ENCODE data around the gene TBXAS1.
A peak's percentile ranks its signal among the peaks of the same experiment; 100 is the strongest.
"Not testable (repeated sequence)": the region's sequence is repeated elsewhere in the genome, so short reads cannot be mapped to it uniquely, and the experiment has no call there.

The TBXAS1 gene

DNA sequence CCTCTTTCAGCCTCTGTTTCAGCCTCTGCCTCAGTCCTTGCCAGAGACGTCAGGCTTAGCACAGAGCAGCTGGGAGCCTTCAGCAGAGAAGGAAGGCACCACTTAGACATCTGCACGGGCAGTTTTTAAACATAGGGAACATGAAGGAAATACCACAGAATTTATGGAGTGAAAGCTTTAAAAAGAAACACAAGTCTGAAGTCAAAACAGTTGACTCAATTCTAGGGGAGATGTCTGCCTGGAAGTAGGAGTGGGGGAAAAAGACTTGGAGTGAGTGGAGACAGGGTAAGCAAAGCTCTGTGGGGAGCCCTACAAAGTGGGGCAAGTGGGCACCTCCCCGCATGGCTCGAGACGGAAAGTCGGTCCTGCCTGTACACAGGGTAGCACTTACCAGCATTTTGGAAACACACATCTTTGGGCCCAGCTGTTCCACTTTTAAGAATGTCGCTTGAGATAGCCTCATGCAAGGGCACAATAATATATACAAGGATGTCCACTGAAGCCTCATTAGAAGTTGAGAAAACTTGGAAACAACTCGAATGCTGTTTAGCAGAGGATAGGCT lies 5.0 kb upstream of the TBXAS1 start:
- DNase-seq (ENCODE audit: low spot score): no peak
- no peak overlapping the region for H3K27ac ChIP-seq
- no peak overlapping the region for H3K4me3 ChIP-seq
- TF ChIP-seq, protein P1, sequence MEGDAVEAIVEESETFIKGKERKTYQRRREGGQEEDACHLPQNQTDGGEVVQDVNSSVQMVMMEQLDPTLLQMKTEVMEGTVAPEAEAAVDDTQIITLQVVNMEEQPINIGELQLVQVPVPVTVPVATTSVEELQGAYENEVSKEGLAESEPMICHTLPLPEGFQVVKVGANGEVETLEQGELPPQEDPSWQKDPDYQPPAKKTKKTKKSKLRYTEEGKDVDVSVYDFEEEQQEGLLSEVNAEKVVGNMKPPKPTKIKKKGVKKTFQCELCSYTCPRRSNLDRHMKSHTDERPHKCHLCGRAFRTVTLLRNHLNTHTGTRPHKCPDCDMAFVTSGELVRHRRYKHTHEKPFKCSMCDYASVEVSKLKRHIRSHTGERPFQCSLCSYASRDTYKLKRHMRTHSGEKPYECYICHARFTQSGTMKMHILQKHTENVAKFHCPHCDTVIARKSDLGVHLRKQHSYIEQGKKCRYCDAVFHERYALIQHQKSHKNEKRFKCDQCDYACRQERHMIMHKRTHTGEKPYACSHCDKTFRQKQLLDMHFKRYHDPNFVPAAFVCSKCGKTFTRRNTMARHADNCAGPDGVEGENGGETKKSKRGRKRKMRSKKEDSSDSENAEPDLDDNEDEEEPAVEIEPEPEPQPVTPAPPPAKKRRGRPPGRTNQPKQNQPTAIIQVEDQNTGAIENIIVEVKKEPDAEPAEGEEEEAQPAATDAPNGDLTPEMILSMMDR (IDR thresholded peaks at IDR 0.05): no peak

DNA sequence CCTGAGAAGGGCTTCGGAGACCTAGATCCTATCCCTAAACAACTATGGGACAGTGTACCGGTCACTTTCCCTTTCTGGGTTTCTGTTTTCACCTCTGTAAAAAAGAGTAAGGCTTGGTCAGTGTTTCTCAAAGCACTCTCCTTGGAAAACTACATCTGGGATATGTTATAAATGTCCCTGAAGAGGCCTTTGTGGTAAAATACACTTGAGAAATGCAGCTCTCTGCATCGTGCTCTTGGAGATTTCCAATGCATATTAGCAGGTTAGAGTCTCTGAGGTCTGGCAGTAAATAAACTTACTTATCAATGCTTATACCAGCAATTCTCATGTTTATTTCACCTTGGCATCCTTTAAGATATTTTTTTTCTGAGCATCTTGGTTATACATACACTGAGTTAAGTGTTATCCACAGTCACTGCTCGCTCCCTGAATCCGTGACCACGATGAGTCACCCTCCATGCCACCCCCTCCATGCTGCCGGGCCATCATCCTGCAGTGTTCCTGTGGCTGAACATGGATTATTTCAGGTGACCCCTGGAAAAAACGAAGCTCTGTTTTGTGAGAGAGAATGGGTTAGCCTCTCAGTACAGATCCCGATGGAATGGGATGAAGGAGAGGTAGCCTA lies 3.3 kb upstream of the TBXAS1 start:
- DNase-seq (ENCODE audit: low spot score): no peak
- TF ChIP-seq, protein P1 (IDR thresholded peaks at IDR 0.05): no peak
- H3K4me3 ChIP-seq: no peak overlapping the region
- no peak overlapping the region for H3K27ac ChIP-seq

DNA sequence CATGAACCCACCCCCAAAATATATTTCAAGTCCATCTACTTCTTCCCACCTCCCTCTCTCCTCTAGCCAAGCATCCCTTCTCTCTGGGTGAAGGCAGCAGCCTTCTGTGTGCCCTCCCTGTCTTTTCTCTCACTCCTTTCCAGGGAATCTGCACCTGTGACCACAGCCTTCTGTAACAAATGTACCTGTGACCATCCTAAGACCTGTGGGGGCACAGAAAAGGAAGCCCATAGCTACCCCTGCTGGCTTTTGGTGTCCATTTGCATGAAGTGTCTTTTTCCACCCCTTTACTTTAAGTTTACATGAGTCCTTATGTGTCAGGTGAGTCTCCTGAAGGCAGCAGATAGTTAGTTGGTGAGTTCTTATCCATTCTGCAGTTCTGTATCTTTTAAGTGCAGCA lies 2.0 kb upstream of the TBXAS1 start:
- no peak for DNase-seq (ENCODE audit: low spot score)
- Histone ChIP-seq H3K4me3 (no peak overlapping the region), H3K27ac (no peak overlapping the region)
- TF ChIP-seq, protein P1 (IDR thresholded peaks at IDR 0.05): no peak

DNA sequence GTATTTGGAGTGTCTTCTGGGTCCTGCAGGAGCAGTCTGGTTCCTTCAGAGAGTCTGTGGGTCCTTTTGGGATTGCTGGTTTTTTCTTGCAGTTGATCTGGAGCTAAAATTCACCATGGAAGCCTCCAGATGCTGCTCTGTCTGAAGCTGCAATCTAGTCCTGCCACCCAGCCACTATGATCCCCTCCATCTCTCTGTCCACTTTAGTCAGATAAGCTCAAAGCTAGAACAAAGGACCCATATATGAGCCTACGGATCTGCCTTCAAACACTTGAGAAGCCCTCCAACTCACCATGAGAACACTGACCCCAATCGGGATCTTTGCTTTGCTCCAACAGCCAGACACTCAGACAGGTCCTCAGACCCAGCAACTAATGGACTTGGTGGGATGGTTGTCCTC lies 618 bp upstream of the TBXAS1 start:
- TF ChIP-seq, protein P1 (IDR thresholded peaks at IDR 0.05): no peak
- DNase-seq (ENCODE audit: low spot score): no peak
- Histone ChIP-seq H3K27ac (no peak overlapping the region), H3K4me3 (no peak overlapping the region)

DNA sequence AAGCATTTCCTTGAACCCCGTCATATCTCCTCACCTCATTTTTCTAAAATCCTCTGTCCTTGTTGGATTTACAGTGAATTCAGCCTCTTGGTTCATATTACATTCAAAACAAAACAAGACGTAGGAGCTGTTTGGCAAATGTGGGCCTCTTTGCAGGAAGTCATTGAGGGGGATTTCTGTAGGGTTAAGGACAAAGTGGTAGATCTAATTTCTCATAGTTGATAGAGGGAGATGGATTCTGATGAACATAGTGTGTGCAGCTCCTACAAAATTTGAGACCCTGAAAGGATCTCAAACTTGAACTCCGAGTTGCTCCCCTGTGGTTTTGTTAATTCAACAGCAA lies 682 bp downstream of the TBXAS1 start:
- TF ChIP-seq, protein P1 (IDR thresholded peaks at IDR 0.05): no peak
- H3K4me3 ChIP-seq: peak overlapping the region; percentile 53
- peak overlapping the region in 1 of 2 donors; percentile 60 for H3K27ac ChIP-seq
- no peak for DNase-seq (ENCODE audit: low spot score)

DNA sequence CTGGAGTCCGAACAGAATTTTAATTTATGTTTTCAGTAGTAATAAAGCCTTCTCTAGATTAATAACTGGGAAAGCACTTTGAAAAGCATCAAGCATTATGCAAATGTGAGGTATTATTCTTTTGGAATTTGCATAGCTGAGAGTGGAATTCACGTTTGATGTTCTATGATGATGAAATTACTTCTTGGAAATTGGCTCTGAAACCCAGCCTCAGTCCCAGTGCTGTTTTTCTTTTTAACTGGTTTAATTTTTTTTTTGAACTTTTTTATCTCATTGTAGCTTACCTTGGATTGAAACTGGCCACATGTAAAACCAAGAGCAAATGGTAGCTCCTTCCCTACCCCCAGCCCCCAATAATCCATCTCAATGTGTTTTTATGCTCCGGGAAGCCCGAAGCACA lies 1.2 kb downstream of the TBXAS1 start:
- TF ChIP-seq, protein P1 (IDR thresholded peaks at IDR 0.05): no peak
- no peak for DNase-seq (ENCODE audit: low spot score)
- Histone ChIP-seq H3K27ac (peak overlapping the region in 1 of 2 donors; percentile 60), H3K4me3 (peak overlapping the region; percentile 53)

DNA sequence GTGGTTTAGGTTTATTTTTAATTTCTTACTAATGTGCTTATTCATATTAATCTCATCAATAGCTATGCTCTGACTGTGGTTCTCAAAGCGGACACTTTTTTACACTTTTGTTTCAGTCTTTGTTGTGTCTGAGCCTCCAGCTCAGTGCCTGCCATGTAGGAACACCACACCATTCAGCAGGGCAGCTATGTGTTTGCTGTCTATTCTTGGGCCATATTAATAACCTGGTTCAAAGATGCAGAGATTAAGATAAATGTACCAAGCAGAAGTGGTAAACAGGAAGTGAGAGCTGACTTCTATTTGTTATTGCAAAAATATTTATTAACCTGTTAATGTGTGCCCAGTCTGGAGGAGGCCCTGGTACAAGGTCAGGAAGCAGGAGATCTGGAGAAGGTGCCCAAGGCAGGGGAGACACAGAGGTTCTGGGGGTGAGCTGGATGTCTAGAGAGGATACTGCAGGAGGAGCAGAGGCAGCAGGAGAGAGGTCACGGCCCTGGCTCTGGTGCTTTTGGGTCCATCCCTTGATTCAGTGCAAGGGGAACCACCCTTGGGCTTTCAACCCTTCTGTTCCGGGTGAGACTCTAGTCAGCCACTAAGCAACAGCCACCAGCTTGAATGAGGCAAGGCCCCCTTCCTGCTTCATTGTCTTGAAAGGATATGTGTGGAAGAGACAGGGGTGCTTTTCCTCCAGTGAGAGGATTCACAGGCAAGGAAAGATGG lies 1.9 kb downstream of the TBXAS1 start:
- TF ChIP-seq, protein P1 (IDR thresholded peaks at IDR 0.05): no peak
- peak overlapping the region; percentile 53 for H3K4me3 ChIP-seq
- H3K27ac ChIP-seq: peak overlapping the region in 1 of 2 donors; percentile 29
- no peak for DNase-seq (ENCODE audit: low spot score)

DNA sequence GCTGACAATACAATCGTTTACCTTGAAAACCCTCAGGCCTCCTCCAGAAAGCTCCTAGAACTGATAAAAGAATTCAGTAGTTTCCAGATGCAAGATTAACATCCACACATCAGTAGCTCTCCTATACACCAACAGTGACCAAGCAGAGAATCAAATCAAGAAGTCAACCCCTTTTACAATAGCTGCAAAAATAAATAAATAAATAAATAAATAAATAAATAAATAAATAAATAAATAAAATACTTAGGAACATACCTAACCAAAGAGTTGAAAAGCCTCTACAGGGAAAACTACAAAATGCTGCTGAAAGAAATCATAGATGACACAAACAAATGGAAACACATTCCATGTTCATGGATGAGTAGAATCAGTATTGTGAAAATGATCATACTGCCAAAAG lies 6.8 kb downstream of the TBXAS1 start:
- not testable (repeated sequence) for H3K27ac ChIP-seq; DNase-seq (ENCODE audit: low spot score); H3K4me3 ChIP-seq

DNA sequence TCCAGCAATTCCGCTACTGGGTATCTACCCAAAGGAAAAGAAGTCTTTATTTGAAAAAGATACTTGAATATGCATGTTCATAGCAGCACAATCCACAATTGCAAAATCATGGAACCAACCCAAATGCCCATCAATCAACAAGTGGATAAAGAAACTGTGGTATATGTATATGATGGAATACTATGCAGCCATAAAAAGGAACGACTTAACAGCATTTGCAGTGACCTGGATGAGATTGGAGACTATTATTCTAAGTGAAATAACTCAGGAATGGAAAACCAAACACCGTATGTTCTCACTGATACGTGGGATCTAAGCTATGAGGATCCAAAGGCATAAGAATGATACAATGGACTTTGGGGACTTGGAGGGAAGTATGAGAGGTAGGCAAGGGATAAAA lies 8.2 kb downstream of the TBXAS1 start:
- H3K27ac ChIP-seq; H3K4me3 ChIP-seq; DNase-seq (ENCODE audit: low spot score): not testable (repeated sequence)

Measured in coronary artery (tissue), 2 donors.